HG02981 (cell line): ENCODE results near the gene RPN1.
"Not testable (repeated sequence)": the region's sequence is repeated elsewhere in the genome, so short reads cannot be mapped to it uniquely, and the experiment has no call there.

Source experiments
- ATAC-seq: cut with Tn5 transposase; IDR thresholded peaks from one replicate; pipeline ENCODE4 v1.9.1; 2021; ENCODE audit warnings: mild to moderate bottlenecking, moderate library complexity; ENCODE audit not compliant: unreplicated experiment

The RPN1 gene

GRCh38 chr3:128613083-128613829, 37.4 kb downstream of the RPN1 start:
- no peak for ATAC-seq

DNA sequence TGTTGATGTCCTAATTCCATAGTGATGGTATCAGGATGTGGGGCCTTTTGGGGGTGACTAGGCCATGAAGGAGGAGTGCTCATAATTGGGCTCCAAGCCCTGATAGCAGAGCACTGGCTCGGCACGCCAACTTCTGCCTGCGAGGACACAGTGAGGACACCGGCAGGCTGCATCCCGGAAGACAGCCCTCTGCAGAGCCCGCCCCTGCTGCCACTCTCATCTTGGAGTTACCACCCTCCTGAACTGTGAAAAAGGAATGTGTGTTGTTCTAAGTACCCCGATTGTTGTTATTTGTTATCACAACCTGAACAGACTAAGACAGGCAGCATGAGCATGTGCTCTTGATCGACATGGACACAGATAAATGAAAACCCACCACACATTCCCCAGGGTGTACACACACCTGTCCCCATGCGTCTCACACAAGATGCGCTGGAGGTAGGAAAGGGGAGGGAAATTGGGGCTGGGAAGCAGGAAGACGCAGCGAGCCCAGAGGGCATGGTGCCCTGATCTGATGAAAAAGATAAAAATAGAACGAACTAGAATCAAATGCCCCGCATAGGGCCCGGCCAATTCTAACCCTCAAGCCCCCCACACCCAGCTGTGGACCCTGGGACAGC, 40.1 kb downstream of the RPN1 start:
- ATAC-seq = no peak

- no peak for ATAC-seq
Observed at GRCh38 chr3:128609294-128609693, 41.3 kb downstream of the RPN1 start.

DNA sequence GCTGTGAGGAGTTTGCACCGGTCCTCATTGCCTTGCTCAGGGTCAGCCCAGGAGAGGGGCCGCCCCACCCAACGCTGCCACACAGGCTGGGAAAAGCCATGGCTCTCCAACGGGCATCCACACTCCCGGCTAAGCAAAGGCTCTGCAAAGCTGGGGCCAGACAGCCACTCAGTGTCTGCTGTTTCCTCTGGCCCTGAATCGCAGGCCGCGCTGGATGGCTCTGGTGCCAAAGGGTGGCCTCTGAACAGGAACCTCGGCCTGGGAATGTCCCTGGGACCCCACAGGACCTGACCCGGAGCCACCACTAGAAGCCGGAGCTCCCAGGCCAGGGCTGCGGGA, 42.9 kb downstream of the RPN1 start:
- no peak for ATAC-seq

DNA sequence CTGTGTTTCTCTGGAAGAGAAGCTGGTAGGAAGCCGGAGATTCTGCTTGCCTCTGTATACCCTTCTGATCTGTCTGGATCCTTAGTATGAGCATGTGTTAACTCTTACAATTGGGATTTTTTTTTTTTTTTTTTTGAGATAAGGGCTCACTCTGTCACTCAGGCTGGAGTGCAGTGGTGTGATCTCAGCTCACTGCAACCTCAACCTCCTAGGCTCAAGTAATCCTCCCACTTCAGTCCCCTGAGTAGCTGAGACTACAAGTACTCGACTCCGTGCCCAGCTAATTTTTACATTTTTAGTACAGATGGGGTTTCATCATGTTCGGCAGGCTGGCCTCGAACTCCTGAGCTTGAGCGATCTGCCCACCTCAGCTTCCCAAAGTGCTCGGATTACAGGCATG, 44.5 kb downstream of the RPN1 start:
- no peak for ATAC-seq

GRCh38 chr3:128605091-128606046, 45.2 kb downstream of the RPN1 start:
- no peak for ATAC-seq

- ATAC-seq = no peak
Observed at GRCh38 chr3:128603811-128604775, 46.5 kb downstream of the RPN1 start.

DNA sequence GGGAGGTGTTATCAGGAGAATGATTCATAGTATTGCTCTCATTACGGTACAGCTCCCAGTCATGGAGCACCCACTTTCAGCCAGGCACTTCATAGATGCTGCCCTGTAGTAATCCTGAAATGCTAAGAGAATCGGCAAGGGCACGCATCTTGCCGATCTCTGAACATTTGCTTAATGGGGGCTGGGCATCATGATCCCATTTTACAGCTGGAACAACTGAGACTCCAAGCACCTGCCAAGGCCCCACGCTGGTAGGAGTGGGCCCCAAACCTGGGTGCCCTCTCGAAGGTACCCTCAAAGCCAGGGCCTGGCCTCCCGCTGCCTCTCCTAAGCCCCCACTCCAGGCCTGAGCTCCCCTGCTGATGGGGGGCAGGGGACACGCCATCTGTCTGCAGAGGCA, 47.3 kb downstream of the RPN1 start:
- no peak for ATAC-seq

DNA sequence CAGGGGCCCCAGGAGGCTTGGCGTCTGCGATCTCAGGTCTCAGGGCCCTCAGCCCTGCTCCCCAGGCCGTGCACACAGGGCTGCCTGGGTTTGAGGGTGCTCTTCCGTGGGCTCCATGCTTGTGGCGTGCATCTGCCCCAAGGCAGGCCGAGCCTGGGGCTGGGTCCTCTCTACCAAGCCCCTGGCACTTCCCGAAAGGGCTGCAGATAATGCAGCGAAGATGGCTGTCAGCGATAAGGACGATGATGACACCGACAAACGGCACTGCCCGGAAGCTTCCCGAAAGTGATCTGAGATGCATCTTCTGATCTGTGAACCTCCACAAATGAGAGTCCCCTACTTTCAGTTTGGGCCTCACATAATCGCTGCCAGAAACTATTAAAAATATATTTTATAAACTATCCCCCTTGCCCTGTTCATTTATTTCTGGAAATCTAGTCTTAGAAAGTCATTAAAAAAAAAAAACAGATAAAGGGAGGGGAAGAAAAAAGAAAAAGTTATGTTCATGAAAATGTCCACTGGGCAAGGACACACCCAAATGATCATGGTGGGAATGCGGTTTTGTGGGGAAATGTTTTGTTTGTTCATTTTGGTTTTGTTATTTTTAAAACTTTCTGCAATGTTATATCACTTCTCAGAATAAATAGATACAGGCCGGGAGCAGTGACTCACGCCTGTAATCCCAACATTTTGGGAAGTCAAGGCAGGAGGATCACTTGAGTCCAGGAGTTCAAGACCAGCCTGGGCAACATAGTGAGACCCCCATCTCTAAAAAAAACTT, 51.5 kb downstream of the RPN1 start:
- ATAC-seq = no peak

GRCh38 chr3:128597900-128598299, 52.7 kb downstream of the RPN1 start:
- ATAC-seq = no peak

- ATAC-seq = no peak
Observed at GRCh38 chr3:128592864-128593263, 57.8 kb downstream of the RPN1 start.

DNA sequence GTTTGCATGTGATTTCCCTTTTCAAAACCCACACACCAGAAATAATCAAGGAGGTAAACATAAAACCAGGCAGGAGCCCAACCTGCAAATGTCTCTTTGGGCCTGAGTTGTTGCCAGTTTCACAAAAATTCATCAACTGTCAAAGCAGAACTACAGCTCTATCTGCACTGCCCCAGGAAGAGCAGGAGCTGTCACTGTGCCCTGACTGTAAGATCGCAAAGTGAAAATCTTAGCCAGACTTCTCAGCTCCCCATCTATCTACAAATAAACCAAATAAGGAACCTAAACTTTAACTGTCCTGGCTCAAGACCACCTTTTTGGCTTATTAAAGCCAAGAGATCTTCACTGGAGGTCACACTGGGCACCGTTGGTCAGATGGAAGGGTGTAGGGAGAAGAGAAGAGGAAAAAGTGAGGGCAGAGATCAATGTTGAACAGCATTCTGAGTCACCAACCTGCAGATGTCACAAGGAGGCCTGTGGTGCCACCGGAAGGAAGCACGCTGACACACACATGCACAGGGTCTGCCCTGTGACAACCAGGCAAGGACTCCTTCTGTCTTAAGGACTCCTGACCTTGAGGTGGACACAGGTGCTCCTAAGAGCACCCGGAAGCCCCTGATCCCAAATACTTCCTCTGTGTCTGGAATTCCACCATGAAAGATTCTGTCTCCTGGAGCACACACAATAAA, 58.7 kb downstream of the RPN1 start:
- no peak for ATAC-seq

DNA sequence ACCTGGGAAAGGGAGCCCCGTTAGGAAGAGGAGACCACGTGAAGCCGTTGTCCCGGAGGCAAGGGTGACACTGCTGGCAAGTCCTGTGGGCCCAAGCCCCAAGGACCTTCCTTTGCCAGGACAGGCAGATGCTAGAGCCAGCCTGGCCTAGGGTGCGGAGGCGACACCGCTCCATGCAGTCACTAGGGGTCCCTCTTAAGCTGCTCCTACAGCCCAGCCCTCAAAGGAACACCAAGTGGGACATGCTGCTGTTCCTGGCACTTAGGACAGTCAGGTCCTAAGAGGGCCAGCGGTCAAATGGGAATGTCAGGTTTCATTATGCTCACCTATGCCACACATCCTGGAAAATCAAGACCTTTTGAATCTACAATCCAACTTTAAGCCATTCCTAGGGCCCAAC, 59.7 kb downstream of the RPN1 start:
- no peak for ATAC-seq

GRCh38 chr3:128589985-128590384, 60.6 kb downstream of the RPN1 start:
- ATAC-seq = not testable (repeated sequence)

DNA sequence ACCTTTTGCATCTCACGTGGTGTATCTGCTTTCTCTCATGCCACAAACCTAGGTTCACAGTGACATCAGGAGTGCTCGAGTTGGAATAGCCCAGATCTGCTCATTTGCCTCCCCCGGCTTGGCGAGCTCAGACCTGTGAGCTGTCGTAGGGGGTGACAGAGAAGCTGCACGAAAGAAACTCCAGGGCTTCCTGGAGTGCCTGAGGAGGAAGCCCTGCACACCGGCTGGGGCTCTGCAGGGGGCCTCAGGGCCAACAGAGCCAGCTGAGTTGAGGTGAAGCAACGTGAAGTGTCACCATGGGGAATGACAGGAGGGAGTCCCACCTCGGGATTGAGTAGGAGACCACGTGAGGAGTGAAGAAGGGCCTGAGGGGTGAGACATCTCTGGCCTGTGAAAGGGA, 62.5 kb downstream of the RPN1 start:
- no peak for ATAC-seq

DNA sequence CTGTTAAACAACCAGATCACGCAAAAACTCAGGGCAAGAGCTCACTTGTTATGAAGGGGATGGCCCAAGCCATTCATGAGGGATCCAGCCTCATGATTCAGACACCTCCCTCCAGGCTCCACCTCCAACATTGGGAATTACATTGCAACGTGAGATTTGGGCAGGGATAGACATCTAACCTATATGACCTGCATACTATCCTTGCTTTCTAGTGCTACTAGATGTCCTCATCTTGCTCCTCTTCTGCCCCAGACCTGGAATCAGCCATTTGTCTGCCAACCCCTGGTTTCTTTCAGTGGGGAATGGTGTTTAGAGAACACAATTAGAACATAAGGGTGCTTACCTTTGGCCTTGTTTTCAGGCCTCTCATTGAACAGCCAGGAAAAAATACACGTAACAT, 63.2 kb downstream of the RPN1 start:
- no peak for ATAC-seq

DNA sequence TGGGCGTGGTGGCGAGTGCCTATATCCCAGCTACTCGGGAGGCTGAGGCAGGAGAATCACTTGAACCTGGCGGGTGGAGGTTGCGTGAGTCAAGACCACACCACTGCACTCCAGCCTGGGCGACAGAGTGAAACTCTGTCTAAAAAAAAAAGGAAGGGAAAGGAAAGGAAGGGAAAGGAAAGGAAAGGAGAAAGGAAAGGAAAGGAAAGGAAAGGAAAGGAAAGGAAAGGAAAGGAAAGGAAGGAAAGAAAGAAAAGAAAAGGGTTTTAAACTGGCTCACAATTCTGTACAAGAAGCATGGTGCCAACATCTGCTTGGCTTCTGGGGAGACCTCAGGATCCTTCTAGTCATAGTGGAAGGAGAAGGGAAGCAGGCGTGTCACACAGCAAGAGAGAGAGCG, 63.7 kb downstream of the RPN1 start:
- ATAC-seq = not testable (repeated sequence)

DNA sequence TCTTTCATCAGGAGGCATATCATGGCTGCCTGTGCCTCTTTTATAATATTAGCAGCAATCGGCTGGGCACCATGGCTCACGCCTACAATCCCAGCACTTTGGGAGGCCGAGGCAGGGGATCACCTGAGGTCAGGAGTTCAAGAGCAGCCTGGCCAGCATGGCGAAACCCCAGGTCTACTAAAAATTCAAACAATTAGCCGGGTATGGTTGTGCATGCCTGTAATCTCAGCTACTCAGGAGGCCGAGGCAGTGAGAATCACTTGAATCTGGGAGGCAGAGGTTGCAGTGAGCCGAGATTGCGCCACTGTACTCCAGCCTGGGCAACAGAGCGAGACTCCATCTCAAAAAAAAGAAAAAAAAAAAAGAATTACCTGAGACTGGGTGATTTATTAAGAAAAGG, 64.2 kb downstream of the RPN1 start:
- not testable (repeated sequence) for ATAC-seq

GRCh38 chr3:128585974-128586373, 64.6 kb downstream of the RPN1 start:
- no peak for ATAC-seq
